BE2C (cell line): ENCODE results near the gene TGFBR1.

Experiments used
- DNase-seq: peaks from one replicate; pipeline ENCODE4 v3.0.0-alpha.2; 2020
- H3K27me3 ChIP-seq: fragments of 250-450 bp; sonication (Bioruptor Pico); 2 replicates; pipeline ENCODE4 v1.5.1; 2020; ENCODE audit warnings: mild to moderate bottlenecking
- H3K36me3 ChIP-seq: fragments of 250-450 bp; sonication (Bioruptor Pico); 2 replicates; pipeline ENCODE4 v1.5.1; 2020; ENCODE audit warnings: mild to moderate bottlenecking
- H3K4me1 ChIP-seq: fragments of 250-450 bp; sonication (Bioruptor Pico); 2 replicates; pipeline ENCODE4 v1.5.1; 2020
- H3K4me3 ChIP-seq: 2 replicates; pipeline ENCODE4 v1.5.1; 2011; ENCODE audit warnings: low read depth, low read length
- H3K9me3 ChIP-seq: fragments of 250-450 bp; sonication (Bioruptor Pico); 2 replicates; pipeline ENCODE4 v1.5.1; 2020
- TF ChIP-seq, protein P1 (sequence below): IDR thresholded peaks from 2 replicates; pipeline ENCODE4 v1.5.1; 2012; ENCODE audit warnings: mild to moderate bottlenecking, low read depth, low read length

Gene TGFBR1

DNA sequence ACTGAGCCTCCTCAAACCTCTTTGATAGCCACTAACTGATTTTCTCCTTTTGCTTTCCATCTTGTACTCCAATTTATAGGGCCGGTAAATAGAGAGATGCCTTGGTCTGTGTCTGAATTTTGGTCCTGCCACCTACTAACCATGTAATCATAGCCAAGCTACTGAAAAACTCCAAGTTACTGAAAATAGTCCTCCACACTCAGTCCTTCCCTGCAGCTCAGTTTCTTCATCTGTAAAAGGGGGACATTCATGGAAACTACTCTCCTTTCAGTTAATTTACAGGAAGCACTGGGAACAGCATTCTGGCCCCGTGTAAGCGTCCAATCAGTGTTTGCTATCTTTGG, 30.0 kb upstream of the TGFBR1 start:
- Histone ChIP-seq H3K27me3 (no peaks in the 10 kb centered on the region; the same call in none of the 2 replicates), H3K4me1 (no peaks in the 10 kb centered on the region), H3K9me3 (no peaks in the 10 kb centered on the region), H3K4me3 (no peak overlapping the region), H3K36me3 (no peaks in the 10 kb centered on the region)
- TF ChIP-seq, protein P1, sequence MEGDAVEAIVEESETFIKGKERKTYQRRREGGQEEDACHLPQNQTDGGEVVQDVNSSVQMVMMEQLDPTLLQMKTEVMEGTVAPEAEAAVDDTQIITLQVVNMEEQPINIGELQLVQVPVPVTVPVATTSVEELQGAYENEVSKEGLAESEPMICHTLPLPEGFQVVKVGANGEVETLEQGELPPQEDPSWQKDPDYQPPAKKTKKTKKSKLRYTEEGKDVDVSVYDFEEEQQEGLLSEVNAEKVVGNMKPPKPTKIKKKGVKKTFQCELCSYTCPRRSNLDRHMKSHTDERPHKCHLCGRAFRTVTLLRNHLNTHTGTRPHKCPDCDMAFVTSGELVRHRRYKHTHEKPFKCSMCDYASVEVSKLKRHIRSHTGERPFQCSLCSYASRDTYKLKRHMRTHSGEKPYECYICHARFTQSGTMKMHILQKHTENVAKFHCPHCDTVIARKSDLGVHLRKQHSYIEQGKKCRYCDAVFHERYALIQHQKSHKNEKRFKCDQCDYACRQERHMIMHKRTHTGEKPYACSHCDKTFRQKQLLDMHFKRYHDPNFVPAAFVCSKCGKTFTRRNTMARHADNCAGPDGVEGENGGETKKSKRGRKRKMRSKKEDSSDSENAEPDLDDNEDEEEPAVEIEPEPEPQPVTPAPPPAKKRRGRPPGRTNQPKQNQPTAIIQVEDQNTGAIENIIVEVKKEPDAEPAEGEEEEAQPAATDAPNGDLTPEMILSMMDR, result no peak
- no peak for DNase-seq

DNA sequence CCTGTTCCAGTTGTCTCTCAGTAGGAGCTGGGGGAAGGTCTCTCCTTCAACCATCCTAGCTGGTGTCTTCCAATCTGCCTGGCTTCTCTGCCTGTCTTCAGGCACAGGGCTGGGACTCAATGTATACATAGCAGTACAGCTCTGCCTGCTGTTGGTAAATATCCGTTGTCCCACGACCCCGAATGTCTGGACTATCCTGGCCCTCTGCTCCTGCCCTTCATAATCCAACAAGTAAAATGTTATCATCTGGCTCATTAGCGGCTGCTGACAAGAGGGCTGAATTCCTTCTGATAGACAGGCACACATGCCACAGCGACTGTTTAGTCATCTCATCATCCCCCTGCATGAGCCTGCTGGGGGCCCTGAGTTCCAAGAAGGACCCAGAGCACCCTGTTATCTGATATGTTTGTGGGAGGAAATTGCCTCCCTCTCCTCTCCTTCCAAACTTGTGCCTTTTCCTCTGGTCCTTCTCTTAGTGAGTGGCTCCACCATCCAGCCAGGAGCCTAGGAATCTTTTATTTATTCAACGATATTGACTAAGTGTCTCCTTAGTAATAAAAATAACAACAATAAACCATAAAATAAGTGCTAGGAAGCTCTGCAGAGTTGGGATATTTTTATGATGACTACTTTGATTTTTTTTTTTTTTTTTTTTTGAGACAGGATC, 29.5 kb upstream of the TGFBR1 start:
- Histone ChIP-seq H3K4me1 (no peaks in the 10 kb centered on the region), H3K27me3 (no peaks in the 10 kb centered on the region; the same call in none of the 2 replicates), H3K9me3 (no peaks in the 10 kb centered on the region), H3K4me3 (no peak overlapping the region), H3K36me3 (no peaks in the 10 kb centered on the region)
- DNase-seq, result no peak
- TF ChIP-seq, protein P1, result no peak

DNA sequence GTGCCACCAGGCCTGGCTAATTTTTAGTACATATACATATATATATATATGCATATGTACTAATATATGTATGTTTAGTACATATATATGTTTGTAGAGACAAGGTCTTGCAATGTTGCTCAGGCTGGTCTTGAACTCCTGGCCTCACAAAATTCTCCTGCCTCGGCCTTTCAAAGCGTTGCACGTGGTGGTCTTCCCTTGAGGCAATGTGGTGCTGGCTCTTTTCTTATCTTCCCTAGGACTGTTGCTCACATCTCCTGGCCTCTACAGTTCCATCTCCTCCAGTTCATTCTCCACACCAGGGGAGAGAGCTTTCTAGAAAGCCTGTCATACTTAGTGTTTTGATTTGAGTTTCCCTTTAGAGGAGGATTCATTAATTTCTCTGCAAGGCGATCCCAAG, 28.9 kb upstream of the TGFBR1 start:
- Histone ChIP-seq H3K4me3 (no peak overlapping the region), H3K36me3 (no peaks in the 10 kb centered on the region), H3K4me1 (no peaks in the 10 kb centered on the region), H3K27me3 (peaks cover 3% of the 10 kb centered on the region), H3K9me3 (no peaks in the 10 kb centered on the region)
- TF ChIP-seq, protein P1, result no peak
- no peak for DNase-seq

DNA sequence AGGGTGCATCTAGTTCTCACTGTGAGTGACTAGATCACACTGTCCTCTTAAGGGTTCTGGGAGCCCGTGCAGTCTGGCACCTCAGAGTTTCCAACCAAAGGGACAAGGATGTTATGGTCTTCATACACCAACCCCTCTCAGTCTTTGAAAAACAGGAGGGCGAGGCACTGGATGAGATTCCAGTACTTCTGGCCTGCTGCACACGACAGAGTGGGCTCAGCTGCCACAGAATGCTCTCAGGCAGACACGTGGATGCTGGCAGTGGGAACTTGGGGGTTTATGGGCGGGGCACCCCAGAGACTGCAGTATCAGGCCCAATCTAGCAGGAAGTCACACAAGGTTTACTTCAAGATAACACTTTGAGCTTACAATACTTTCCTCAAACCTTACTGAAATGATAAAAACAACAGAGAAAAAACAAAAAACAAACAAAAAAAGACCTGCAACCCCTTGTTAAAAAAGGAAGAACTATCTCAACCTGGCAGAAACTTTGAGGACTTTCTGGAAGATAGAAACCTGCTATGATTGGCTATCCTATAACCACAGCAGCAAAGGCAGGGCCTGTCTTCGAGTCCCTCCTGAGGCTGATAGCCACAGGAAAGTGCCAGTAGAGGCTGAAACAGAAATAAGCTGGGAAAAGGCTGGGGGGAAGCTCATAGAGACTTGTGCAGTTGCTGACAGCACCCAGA, 28.3 kb upstream of the TGFBR1 start:
- Histone ChIP-seq H3K27me3 (peaks cover 5% of the 10 kb centered on the region), H3K9me3 (no peaks in the 10 kb centered on the region), H3K4me3 (no peak overlapping the region), H3K4me1 (no peaks in the 10 kb centered on the region), H3K36me3 (no peaks in the 10 kb centered on the region)
- TF ChIP-seq, protein P1, result no peak
- DNase-seq, result no peak

DNA sequence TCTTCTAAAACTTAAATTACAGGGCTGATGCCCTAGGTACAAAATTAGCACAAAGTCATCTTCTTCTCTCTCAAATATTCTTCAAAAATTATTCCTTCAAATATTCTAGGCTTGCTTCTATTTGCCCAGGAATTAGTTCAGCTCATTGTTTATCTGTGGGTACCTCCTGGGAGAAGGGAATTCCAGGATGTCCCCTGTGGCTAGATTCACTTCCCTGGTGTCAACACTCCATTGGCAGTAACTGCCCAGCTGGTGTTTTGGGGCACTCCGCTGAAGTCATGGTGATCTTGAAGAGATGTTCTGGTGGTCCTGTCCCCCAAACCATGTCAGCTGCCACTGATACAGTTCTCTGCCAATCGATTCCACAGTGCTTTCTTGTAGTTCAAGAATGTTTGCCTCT, 26.2 kb upstream of the TGFBR1 start:
- Histone ChIP-seq H3K27me3 (peaks cover 10% of the 10 kb centered on the region), H3K9me3 (no peaks in the 10 kb centered on the region), H3K4me1 (no peaks in the 10 kb centered on the region), H3K36me3 (no peaks in the 10 kb centered on the region), H3K4me3 (no peak overlapping the region)
- DNase-seq, result no peak
- TF ChIP-seq, protein P1, result no peak

DNA sequence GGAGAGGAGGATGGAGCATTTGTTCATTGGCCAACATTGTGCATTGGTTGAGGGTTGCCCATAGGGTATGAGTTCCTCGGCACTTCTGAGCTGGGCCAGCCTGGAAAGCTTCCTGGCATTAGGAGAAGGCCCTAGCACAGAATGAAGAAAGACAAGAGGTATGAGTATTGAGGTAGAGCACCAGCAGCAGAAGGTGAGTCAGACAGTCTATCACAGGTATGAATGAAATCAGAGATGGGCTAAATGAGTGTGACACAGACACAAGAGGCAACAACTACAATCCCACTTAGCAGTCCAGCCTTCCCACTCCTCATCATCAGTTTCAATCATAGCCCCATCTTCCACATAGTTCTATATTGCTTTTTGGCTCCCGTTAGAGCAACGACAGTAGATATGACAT, 25.4 kb upstream of the TGFBR1 start:
- peaks cover 10% of the 10 kb centered on the region for H3K27me3 ChIP-seq
- TF ChIP-seq, protein P1, result no peak
- no peaks in the 10 kb centered on the region for H3K36me3 ChIP-seq
- no peak for DNase-seq
- no peak overlapping the region for H3K4me3 ChIP-seq
- no peaks in the 10 kb centered on the region for H3K4me1 ChIP-seq
- no peaks in the 10 kb centered on the region for H3K9me3 ChIP-seq
